DOHH2 (cell line): ENCODE results near the gene SEMA4D.

Experiments used
- H3F3A ChIP-seq: fragments of 200-600 bp; sonication (generic), shearing (Covaris generic); 2 replicates; pipeline ENCODE4 v1.6.0; 2016; ENCODE audit warnings: antibody characterized with exemption, mild to moderate bottlenecking; ENCODE audit not compliant: control insufficient read depth, insufficient read depth
- H3K27ac ChIP-seq: fragments of 200-600 bp; sonication (generic); 2 replicates; pipeline ENCODE4 v1.5.1; 2014; ENCODE audit warnings: low read depth, mild to moderate bottlenecking, low read length, moderate library complexity
- H3K27me3 ChIP-seq: fragments of 200-600 bp; sonication (generic); 2 replicates; pipeline ENCODE4 v1.6.1; 2014; ENCODE audit warnings: mild to moderate bottlenecking, low read length, mixed read lengths; ENCODE audit not compliant: control insufficient read depth
- H3K36me3 ChIP-seq: fragments of 200-600 bp; sonication (generic); 2 replicates; pipeline ENCODE4 v1.6.1; 2014; ENCODE audit warnings: mild to moderate bottlenecking, low read length, moderate library complexity, mixed read lengths; ENCODE audit not compliant: control insufficient read depth
- H3K4me1 ChIP-seq: fragments of 200-600 bp; sonication (generic); 2 replicates; pipeline ENCODE4 v1.6.1; 2014; ENCODE audit warnings: mild to moderate bottlenecking, low read length, mixed read lengths; ENCODE audit not compliant: control insufficient read depth
- H3K4me2 ChIP-seq: fragments of 200-600 bp; sonication (generic); 2 replicates; pipeline ENCODE4 v1.6.0; 2014; ENCODE audit warnings: mild to moderate bottlenecking, low read length, moderate library complexity
- H3K4me3 ChIP-seq: fragments of 200-600 bp; sonication (generic); 2 replicates; pipeline ENCODE4 v1.5.1; 2014; ENCODE audit warnings: mild to moderate bottlenecking, low read length, mixed read lengths
- H3K79me2 ChIP-seq: fragments of 200-600 bp; sonication (generic); 2 replicates; pipeline ENCODE4 v1.6.1; 2014; ENCODE audit warnings: mild to moderate bottlenecking, low read length, mixed read lengths; ENCODE audit not compliant: control insufficient read depth
- H3K9me2 ChIP-seq: fragments of 200-600 bp; sonication (generic); replicated peaks from 2 replicates; pipeline ENCODE4 v1.6.1; 2014; ENCODE audit warnings: mild to moderate bottlenecking, low read length, mixed read lengths; ENCODE audit not compliant: control insufficient read depth
- H3K9me3 ChIP-seq: fragments of 200-600 bp; sonication (generic); 2 replicates; pipeline ENCODE4 v1.6.1; 2014; ENCODE audit warnings: antibody characterized with exemption, low read length, mixed read lengths; ENCODE audit not compliant: control insufficient read depth, insufficient read depth
- H4K20me1 ChIP-seq: fragments of 200-600 bp; sonication (generic); 2 replicates; pipeline ENCODE4 v1.6.0; 2014; ENCODE audit warnings: low read depth, mild to moderate bottlenecking, antibody characterized with exemption, low read length, moderate library complexity; ENCODE audit not compliant: control insufficient read depth, insufficient read depth
- CTCF ChIP-seq: fragments of 200-600 bp; sonication (generic); IDR thresholded peaks from one replicate; pipeline ENCODE4 v1.5.1; 2014; ENCODE audit warnings: antibody characterized with exemption, mild to moderate bottlenecking, low read depth, low read length; ENCODE audit not compliant: poor library complexity, severe bottlenecking
- EZH2phosphoT487 ChIP-seq: fragments of 200-600 bp; sonication (generic); IDR thresholded peaks from 2 replicates; pipeline ENCODE4 v1.6.1; 2017; ENCODE audit warnings: borderline replicate concordance, mild to moderate bottlenecking, antibody characterized with exemption, low read length, moderate library complexity, mixed read lengths

Gene SEMA4D

DNA sequence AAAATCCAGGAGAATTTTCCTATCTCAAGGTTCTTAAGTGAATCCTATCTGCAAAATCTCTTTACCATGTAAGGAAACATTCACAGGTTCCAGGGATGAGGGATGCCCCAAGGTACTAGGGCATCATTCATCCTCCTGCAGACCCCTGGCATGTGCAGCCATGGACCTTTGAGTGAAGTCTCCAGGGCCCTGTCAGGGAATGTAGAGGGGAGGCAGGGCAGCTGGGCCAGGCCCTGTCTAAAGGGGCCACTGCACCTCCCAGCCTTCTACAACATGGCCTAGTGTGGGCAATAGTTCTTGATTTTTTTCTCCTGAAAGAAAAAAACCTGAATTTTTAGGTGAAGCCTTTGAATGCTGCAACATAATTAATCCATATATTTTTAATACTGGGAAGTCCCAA, 63.3 kb downstream of the SEMA4D start:
- no peak overlapping the region for H3K4me3 ChIP-seq
- no peaks in the 10 kb centered on the region for H3F3A ChIP-seq
- H3K27ac ChIP-seq = no peak overlapping the region
- peaks cover 11% of the 10 kb centered on the region for H4K20me1 ChIP-seq
- no peaks in the 10 kb centered on the region for H3K9me3 ChIP-seq
- H3K36me3 ChIP-seq = no peaks in the 10 kb centered on the region
- H3K4me2 ChIP-seq = no peak overlapping the region
- peaks cover 26% of the 10 kb centered on the region for H3K4me1 ChIP-seq
- H3K27me3 ChIP-seq = no peaks in the 10 kb centered on the region
- no peaks in the 10 kb centered on the region for H3K79me2 ChIP-seq
- no peaks in the 10 kb centered on the region for H3K9me2 ChIP-seq
- no peak for TF ChIP-seq CTCF
- no peak for TF ChIP-seq EZH2phosphoT487

DNA sequence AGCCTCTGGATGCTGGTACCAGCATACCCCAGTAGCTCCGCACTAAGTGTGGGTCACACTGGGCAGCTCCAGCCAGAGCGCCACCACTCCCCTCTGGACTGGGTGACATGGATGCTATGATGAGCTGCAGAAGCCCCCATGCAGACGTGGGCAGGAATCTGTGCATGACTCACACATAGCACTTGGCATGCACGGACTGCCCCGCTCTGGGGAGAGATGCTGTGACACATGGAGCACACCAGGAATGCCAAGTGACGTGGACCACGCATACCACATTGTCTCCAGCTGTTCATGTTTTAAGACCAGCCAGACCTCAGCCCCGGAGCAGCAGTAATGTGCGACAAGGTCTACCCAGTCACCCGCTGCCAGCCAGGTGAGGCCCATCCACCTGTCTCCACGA, 64.1 kb downstream of the SEMA4D start:
- Histone ChIP-seq H3K9me3 (no peaks in the 10 kb centered on the region), H3K4me1 (peaks cover 25% of the 10 kb centered on the region), H3K79me2 (no peaks in the 10 kb centered on the region), H3K36me3 (no peaks in the 10 kb centered on the region), H4K20me1 (peaks cover 13% of the 10 kb centered on the region), H3K4me2 (no peak overlapping the region), H3K9me2 (no peaks in the 10 kb centered on the region), H3K4me3 (no peak overlapping the region), H3K27me3 (no peaks in the 10 kb centered on the region), H3F3A (no peaks in the 10 kb centered on the region), H3K27ac (no peak overlapping the region)
- no peak for TF ChIP-seq CTCF
- TF ChIP-seq EZH2phosphoT487 = no peak

- H3K36me3 ChIP-seq = no peaks in the 10 kb centered on the region
- no peak overlapping the region for H3K27ac ChIP-seq
These were observed 64.9 kb downstream of the SEMA4D start for GRCh38 chr9:89432986-89433530.

More at GRCh38 chr9:89432986-89433530, 64.9 kb downstream of the SEMA4D start:
- Histone ChIP-seq H3K79me2 (no peaks in the 10 kb centered on the region), H3K4me1 (peaks cover 25% of the 10 kb centered on the region), H3K27me3 (no peaks in the 10 kb centered on the region), H3K9me3 (no peaks in the 10 kb centered on the region), H3K9me2 (no peaks in the 10 kb centered on the region), H3F3A (no peaks in the 10 kb centered on the region), H3K4me3 (no peak overlapping the region), H4K20me1 (peaks cover 11% of the 10 kb centered on the region), H3K4me2 (no peak overlapping the region)
- no peak for TF ChIP-seq CTCF
- TF ChIP-seq EZH2phosphoT487 = no peak
